Keratinocyte (primary cell): ENCODE data around the gene RPP30. TPM values are rescaled to one million over a fixed set of nuclear protein-coding genes. Genes with fewer than 3 reads are reported as not detected.

ENCODE experiments used
- DNase-seq: peaks from one replicate; pipeline ENCODE4 v3.0.0-alpha.2; 2011; ENCODE audit warnings: low read depth, missing footprints, low spot score
- FAIRE-seq: peaks from 2 replicates; lab custom pipeline; 2011; peaks lifted over from hg19 to GRCh38; lab: Jason Lieb, UNC
- H2AFZ ChIP-seq: 2 replicates; pipeline ENCODE4 v1.6.0; 2012; ENCODE audit warnings: low read length, control low read depth, inconsistent platforms; ENCODE audit not compliant: control insufficient read depth
- H3K27ac ChIP-seq: 2 replicates; pipeline ENCODE4 v1.5.1; 2011; ENCODE audit warnings: low read length; ENCODE audit not compliant: control insufficient read depth, insufficient read depth
- H3K27me3 ChIP-seq: 3 replicates; pipeline ENCODE4 v1.6.0; 2011; ENCODE audit warnings: low read length; ENCODE audit not compliant: control insufficient read depth, insufficient read depth; ENCODE audit errors: extremely low read depth
- H3K36me3 ChIP-seq, 2 experiments: 2 replicates in 1 of 2; 3 replicates in 1 of 2; pipeline ENCODE4 v1.5.1; 2011; ENCODE audit warnings: low read length in 2 of 2, mild to moderate bottlenecking in 1 of 2; ENCODE audit not compliant: control insufficient read depth in 2 of 2, insufficient read depth in 2 of 2; ENCODE audit errors: extremely low read depth in 1 of 2
- H3K4me1 ChIP-seq: 3 replicates; pipeline ENCODE4 v1.5.1; 2011; ENCODE audit warnings: low read length; ENCODE audit not compliant: control insufficient read depth, insufficient read depth; ENCODE audit errors: extremely low read depth
- H3K4me2 ChIP-seq: 3 replicates; pipeline ENCODE4 v1.6.0; 2011; ENCODE audit warnings: low read depth, low read length; ENCODE audit not compliant: control insufficient read depth, insufficient read depth; ENCODE audit errors: extremely low read depth
- H3K4me3 ChIP-seq, 3 experiments: fragments of 200-600 bp in 1 of 3; sonication (generic) in 1 of 3; 2 replicates in 2 of 3; 3 replicates in 1 of 3; pipeline ENCODE4 v1.5.1; 2011 to 2016; ENCODE audit warnings: low read length in 3 of 3, mild to moderate bottlenecking in 3 of 3, control low read depth in 2 of 3, inconsistent platforms in 1 of 3, low read depth in 1 of 3, mixed read lengths in 1 of 3, mixed run types in 1 of 3, moderate library complexity in 1 of 3; ENCODE audit not compliant: control insufficient read depth in 2 of 3, insufficient read depth in 2 of 3; ENCODE audit errors: extremely low read depth in 1 of 3
- H3K79me2 ChIP-seq: 2 replicates; pipeline ENCODE4 v1.6.0; 2012; ENCODE audit warnings: low read length; ENCODE audit not compliant: control insufficient read depth, insufficient read depth
- H3K9ac ChIP-seq: 3 replicates; pipeline ENCODE4 v1.6.0; 2011; ENCODE audit warnings: low read length; ENCODE audit not compliant: control insufficient read depth, insufficient read depth; ENCODE audit errors: extremely low read depth
- H3K9me1 ChIP-seq: 3 replicates; pipeline ENCODE4 v1.6.0; 2011; ENCODE audit warnings: low read length; ENCODE audit not compliant: control insufficient read depth, insufficient read depth; ENCODE audit errors: extremely low read depth
- H3K9me3 ChIP-seq: 2 replicates; pipeline ENCODE4 v1.5.1; 2012; ENCODE audit warnings: low read depth, low read length; ENCODE audit not compliant: control insufficient read depth
- H4K20me1 ChIP-seq: 3 replicates; pipeline ENCODE4 v1.6.0; 2011; ENCODE audit warnings: low read length; ENCODE audit not compliant: control insufficient read depth, insufficient read depth; ENCODE audit errors: extremely low read depth
- CTCF ChIP-seq, 3 experiments: IDR thresholded peaks in 1 of 3; conservative IDR thresholded peaks in 1 of 3; optimal IDR thresholded peaks in 1 of 3; 2 replicates in 2 of 3; 3 replicates in 1 of 3; pipeline versions ENCODE3 to v1.5.1; 2011; ENCODE audit warnings: low read length in 3 of 3, mild to moderate bottlenecking in 3 of 3, moderate library complexity in 2 of 3, control low read depth in 1 of 3, inconsistent platforms in 1 of 3; ENCODE audit not compliant: insufficient read depth in 2 of 3; ENCODE audit errors: extremely low read depth in 1 of 3
- EZH2 ChIP-seq: IDR thresholded peaks from one replicate; pipeline ENCODE4 v1.6.1; 2012; ENCODE audit warnings: inconsistent platforms, mild to moderate bottlenecking, low read length, moderate library complexity
- dilution Hi-C: fragments of 300-500 bp; cut with MboI; formaldehyde crosslinking; loops from one replicate; pipeline ENCODE4 v1.7.0; 2020; ENCODE audit warnings: low sequenced_read_pairs; ENCODE audit not compliant: extremely low pct_ligation_motif_present
- polyA plus RNA-seq, 5 experiments: library from polyadenylated mRNA; depleted of rRNA in 3 of 5; stranded (reverse) in 3 of 5; stranded (forward) in 1 of 5; unstranded in 1 of 5; fragments of >200 nt; gene quantifications; 1 replicate in 1 of 5; 2 replicates in 3 of 5; 3 replicates in 1 of 5; pipeline versions ENCODE4 v1.2.1 to v1.2.3, GENCODE V29; 2011 to 2012; ENCODE audit warnings: missing spikeins in 2 of 5, low read depth in 1 of 5, low replicate concordance in 1 of 5

Gene RPP30
- polyA plus RNA-seq, 1 donor (not counting 4 experiments of a cell fraction or from before 2014, with no cell fraction given), result 48.6 TPM

- TF ChIP-seq EZH2 (no peak), CTCF (optimal IDR thresholded peaks at IDR 0.05 in 1 of 3, IDR thresholded peaks at IDR 0.05 in 1 of 3, conservative IDR thresholded peaks at IDR 0.05 in 1 of 3; ENCODE audit: extremely low read depth in 1 of 3, insufficient read depth in 2 of 3, low read length in 3 of 3) (no peak)
- no peaks in the 10 kb centered on the region for H3K79me2 ChIP-seq
- H2AFZ ChIP-seq, result no peak overlapping the region
- no peak overlapping the region for H3K9ac ChIP-seq
- dilution Hi-C loops, result no loop called here
- no peaks in the 10 kb centered on the region for H3K9me1 ChIP-seq
- H3K4me3 ChIP-seq, result no peak overlapping the region
- H3K27ac ChIP-seq, result no peak overlapping the region
- no peaks in the 10 kb centered on the region for H3K27me3 ChIP-seq
- no peaks in the 10 kb centered on the region for H3K9me3 ChIP-seq
- no peaks in the 10 kb centered on the region for H4K20me1 ChIP-seq
- DNase-seq (no peak), FAIRE-seq (no peak)
- H3K4me2 ChIP-seq, result no peak overlapping the region
- H3K36me3 ChIP-seq, result no peaks in the 10 kb centered on the region
- H3K4me1 ChIP-seq, result peaks cover 11% of the 10 kb centered on the region
These were observed 45.6 kb downstream of the RPP30 start for GRCh38 chr10:90917238-90917967.

GRCh38 chr10:90917968-90918318 is 46.2 kb downstream of the RPP30 start:
- FAIRE-seq, result no peak
- Histone ChIP-seq H3K4me1 (peaks cover 6% of the 10 kb centered on the region), H3K9me3 (no peaks in the 10 kb centered on the region), H3K36me3 (no peaks in the 10 kb centered on the region), H3K4me3 (no peak overlapping the region), H3K27ac (no peak overlapping the region), H3K9me1 (no peaks in the 10 kb centered on the region), H2AFZ (no peak overlapping the region), H3K79me2 (no peaks in the 10 kb centered on the region), H3K27me3 (no peaks in the 10 kb centered on the region), H4K20me1 (no peaks in the 10 kb centered on the region), H3K4me2 (no peak overlapping the region), H3K9ac (no peak overlapping the region)
- dilution Hi-C loops, result no loop called here
- TF ChIP-seq CTCF (optimal IDR thresholded peaks at IDR 0.05 in 1 of 3, IDR thresholded peaks at IDR 0.05 in 1 of 3, conservative IDR thresholded peaks at IDR 0.05 in 1 of 3; ENCODE audit: extremely low read depth in 1 of 3, insufficient read depth in 2 of 3, low read length in 3 of 3) (no peak), EZH2 (no peak)
- no peak for DNase-seq
